Keratinocyte (primary cell): ENCODE measurements around the gene MTPN.

Experiments used
- CTCF ChIP-seq, 3 experiments: IDR thresholded peaks in 1 of 3; conservative IDR thresholded peaks in 1 of 3; optimal IDR thresholded peaks in 1 of 3; 2 replicates in 2 of 3; 3 replicates in 1 of 3; pipeline versions ENCODE3 to v1.5.1; 2011; ENCODE audit warnings: low read length in 3 of 3, mild to moderate bottlenecking in 3 of 3, moderate library complexity in 2 of 3, control low read depth in 1 of 3, inconsistent platforms in 1 of 3; ENCODE audit not compliant: insufficient read depth in 2 of 3; ENCODE audit errors: extremely low read depth in 1 of 3
- EZH2 ChIP-seq: IDR thresholded peaks from one replicate; pipeline ENCODE4 v1.6.1; 2012; ENCODE audit warnings: inconsistent platforms, mild to moderate bottlenecking, low read length, moderate library complexity

- TF ChIP-seq CTCF (optimal IDR thresholded peaks at IDR 0.05 in 1 of 3, IDR thresholded peaks at IDR 0.05 in 1 of 3, conservative IDR thresholded peaks at IDR 0.05 in 1 of 3; ENCODE audit: extremely low read depth in 1 of 3, insufficient read depth in 2 of 3, low read length in 3 of 3), result no peak
- no peak for TF ChIP-seq EZH2
Observed at GRCh38 chr7:135980665-135981180, 3.6 kb upstream of the MTPN start.
